ENCODE results near the gene KCTD20. TPM values are rescaled to one million over a fixed set of nuclear protein-coding genes. Genes with fewer than 3 reads are reported as not detected.

Gene KCTD20
- total and polyA plus RNA-seq, 10 of the 15 experiments (the other 5 are each of a cell fraction or from before 2014, with no cell fraction given): 18.1 to 77.0 (median 50.5) TPM

DNA sequence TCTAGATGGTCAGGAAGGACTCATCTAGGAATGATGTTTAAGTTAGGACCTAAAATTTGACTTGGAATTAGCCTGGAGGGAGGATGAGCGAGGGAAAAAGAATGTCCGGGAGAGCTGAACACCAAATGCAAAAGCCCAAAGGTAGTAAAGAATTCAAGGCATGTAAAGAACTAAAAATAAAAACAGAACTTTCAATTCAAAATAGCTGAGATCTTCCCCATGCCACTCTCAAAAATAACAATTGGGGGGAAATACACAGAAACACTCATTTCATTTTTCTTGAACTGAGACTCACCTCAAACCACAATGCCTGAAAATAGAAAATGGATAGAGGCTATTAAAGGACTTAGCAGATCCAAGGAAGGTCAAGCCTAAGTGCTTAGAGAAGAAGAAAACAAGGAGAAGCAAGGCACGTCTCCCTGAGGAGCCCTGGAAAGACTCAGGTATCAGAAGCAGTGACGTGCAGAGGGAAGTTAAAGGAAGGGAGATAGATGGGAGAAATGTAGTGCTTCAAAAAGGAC is 10.6 kb upstream of the KCTD20 start (continued):
- TF ChIP-seq, protein P1, sequence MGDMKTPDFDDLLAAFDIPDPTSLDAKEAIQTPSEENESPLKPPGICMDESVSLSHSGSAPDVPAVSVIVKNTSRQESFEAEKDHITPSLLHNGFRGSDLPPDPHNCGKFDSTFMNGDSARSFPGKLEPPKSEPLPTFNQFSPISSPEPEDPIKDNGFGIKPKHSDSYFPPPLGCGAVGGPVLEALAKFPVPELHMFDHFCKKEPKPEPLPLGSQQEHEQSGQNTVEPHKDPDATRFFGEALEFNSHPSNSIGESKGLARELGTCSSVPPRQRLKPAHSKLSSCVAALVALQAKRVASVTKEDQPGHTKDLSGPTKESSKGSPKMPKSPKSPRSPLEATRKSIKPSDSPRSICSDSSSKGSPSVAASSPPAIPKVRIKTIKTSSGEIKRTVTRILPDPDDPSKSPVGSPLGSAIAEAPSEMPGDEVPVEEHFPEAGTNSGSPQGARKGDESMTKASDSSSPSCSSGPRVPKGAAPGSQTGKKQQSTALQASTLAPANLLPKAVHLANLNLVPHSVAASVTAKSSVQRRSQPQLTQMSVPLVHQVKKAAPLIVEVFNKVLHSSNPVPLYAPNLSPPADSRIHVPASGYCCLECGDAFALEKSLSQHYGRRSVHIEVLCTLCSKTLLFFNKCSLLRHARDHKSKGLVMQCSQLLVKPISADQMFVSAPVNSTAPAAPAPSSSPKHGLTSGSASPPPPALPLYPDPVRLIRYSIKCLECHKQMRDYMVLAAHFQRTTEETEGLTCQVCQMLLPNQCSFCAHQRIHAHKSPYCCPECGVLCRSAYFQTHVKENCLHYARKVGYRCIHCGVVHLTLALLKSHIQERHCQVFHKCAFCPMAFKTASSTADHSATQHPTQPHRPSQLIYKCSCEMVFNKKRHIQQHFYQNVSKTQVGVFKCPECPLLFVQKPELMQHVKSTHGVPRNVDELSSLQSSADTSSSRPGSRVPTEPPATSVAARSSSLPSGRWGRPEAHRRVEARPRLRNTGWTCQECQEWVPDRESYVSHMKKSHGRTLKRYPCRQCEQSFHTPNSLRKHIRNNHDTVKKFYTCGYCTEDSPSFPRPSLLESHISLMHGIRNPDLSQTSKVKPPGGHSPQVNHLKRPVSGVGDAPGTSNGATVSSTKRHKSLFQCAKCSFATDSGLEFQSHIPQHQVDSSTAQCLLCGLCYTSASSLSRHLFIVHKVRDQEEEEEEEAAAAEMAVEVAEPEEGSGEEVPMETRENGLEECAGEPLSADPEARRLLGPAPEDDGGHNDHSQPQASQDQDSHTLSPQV (IDR thresholded peaks at IDR 0.05): no peak
- TF ChIP-seq SMAD5 (IDR thresholded peaks at IDR 0.05; ENCODE audit: low read depth) (no peak), JUND (IDR thresholded peaks at IDR 0.05; ENCODE audit: low read depth, low read length) (no peak), NBN (IDR thresholded peaks at IDR 0.05) (no peak), NR2F1 (conservative IDR thresholded peaks at IDR 0.05) (peak; percentile 39; the same call in 1 of the 2 replicates), PAX5 (IDR thresholded peaks at IDR 0.05; ENCODE audit: borderline replicate concordance, low read depth, low read length) (no peak), BRCA1 (IDR thresholded peaks at IDR 0.05; ENCODE audit: low read depth, low read length) (no peak), HSF1 (IDR thresholded peaks at IDR 0.05; ENCODE audit: low read depth, low read length) (no peak), SIX5 (IDR thresholded peaks at IDR 0.05; ENCODE audit: low read depth, low read length, severe bottlenecking) (no peak), IKZF1 (conservative IDR thresholded peaks at IDR 0.05) (peak; percentile 78), BCLAF1 (IDR thresholded peaks at IDR 0.05) (no peak), FOXK2 (IDR thresholded peaks at IDR 0.05) (no peak), HDGF (IDR thresholded peaks at IDR 0.05) (no peak), ETV6 (conservative IDR thresholded peaks at IDR 0.05 in 1 of 2, IDR thresholded peaks at IDR 0.05 in 1 of 2; ENCODE audit: borderline replicate concordance in 1 of 2, low read depth in 1 of 2) (no peak), ZBED1 (IDR thresholded peaks at IDR 0.05; ENCODE audit: borderline replicate concordance) (peak; percentile 66; the same call in 1 of the 2 replicates)
- TF ChIP-seq, protein P2, sequence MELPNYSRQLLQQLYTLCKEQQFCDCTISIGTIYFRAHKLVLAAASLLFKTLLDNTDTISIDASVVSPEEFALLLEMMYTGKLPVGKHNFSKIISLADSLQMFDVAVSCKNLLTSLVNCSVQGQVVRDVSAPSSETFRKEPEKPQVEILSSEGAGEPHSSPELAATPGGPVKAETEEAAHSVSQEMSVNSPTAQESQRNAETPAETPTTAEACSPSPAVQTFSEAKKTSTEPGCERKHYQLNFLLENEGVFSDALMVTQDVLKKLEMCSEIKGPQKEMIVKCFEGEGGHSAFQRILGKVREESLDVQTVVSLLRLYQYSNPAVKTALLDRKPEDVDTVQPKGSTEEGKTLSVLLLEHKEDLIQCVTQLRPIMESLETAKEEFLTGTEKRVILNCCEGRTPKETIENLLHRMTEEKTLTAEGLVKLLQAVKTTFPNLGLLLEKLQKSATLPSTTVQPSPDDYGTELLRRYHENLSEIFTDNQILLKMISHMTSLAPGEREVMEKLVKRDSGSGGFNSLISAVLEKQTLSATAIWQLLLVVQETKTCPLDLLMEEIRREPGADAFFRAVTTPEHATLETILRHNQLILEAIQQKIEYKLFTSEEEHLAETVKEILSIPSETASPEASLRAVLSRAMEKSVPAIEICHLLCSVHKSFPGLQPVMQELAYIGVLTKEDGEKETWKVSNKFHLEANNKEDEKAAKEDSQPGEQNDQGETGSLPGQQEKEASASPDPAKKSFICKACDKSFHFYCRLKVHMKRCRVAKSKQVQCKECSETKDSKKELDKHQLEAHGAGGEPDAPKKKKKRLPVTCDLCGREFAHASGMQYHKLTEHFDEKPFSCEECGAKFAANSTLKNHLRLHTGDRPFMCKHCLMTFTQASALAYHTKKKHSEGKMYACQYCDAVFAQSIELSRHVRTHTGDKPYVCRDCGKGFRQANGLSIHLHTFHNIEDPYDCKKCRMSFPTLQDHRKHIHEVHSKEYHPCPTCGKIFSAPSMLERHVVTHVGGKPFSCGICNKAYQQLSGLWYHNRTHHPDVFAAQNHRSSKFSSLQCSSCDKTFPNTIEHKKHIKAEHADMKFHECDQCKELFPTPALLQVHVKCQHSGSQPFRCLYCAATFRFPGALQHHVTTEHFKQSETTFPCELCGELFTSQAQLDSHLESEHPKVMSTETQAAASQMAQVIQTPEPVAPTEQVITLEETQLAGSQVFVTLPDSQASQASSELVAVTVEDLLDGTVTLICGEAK (IDR thresholded peaks at IDR 0.05; ENCODE audit: borderline replicate concordance): no peak
- TF ChIP-seq, protein P3, sequence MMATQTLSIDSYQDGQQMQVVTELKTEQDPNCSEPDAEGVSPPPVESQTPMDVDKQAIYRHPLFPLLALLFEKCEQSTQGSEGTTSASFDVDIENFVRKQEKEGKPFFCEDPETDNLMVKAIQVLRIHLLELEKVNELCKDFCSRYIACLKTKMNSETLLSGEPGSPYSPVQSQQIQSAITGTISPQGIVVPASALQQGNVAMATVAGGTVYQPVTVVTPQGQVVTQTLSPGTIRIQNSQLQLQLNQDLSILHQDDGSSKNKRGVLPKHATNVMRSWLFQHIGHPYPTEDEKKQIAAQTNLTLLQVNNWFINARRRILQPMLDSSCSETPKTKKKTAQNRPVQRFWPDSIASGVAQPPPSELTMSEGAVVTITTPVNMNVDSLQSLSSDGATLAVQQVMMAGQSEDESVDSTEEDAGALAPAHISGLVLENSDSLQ (IDR thresholded peaks at IDR 0.05): peak; percentile 72
